ENCODE results near the gene IGSF3. TPM values are rescaled to one million over a fixed set of nuclear protein-coding genes. Genes with fewer than 3 reads are reported as not detected.

Gene IGSF3
- total and polyA plus RNA-seq, 2 of the 13 experiments (the other 11 are each of a cell fraction or from before 2014, with no cell fraction given), result 0.11 to 0.16 TPM

- 0 out of 2 replicates have a peak, but pooled peaks have one; percentile 33 for TF ChIP-seq ZMYM3 (CRISPR knock-in tag; IDR thresholded peaks at IDR 0.05)
- TF ChIP-seq ZNF878 (CRISPR knock-in tag; IDR thresholded peaks at IDR 0.05), result no peak
- TF ChIP-seq ZC3H13 (CRISPR knock-in tag; IDR thresholded peaks at IDR 0.05), result no peak
- TF ChIP-seq, protein P1, sequence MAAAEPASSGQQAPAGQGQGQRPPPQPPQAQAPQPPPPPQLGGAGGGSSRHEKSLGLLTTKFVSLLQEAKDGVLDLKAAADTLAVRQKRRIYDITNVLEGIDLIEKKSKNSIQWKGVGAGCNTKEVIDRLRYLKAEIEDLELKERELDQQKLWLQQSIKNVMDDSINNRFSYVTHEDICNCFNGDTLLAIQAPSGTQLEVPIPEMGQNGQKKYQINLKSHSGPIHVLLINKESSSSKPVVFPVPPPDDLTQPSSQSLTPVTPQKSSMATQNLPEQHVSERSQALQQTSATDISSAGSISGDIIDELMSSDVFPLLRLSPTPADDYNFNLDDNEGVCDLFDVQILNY (CRISPR knock-in tag; conservative IDR thresholded peaks at IDR 0.05), result no peak
- no peak for TF ChIP-seq ZNF383 (CRISPR knock-in tag; IDR thresholded peaks at IDR 0.05; ENCODE audit: borderline replicate concordance)
- TF ChIP-seq MTERF4 (CRISPR knock-in tag; IDR thresholded peaks at IDR 0.05), result no peak
- no peak for TF ChIP-seq ZZZ3 (CRISPR knock-in tag; IDR thresholded peaks at IDR 0.05; ENCODE audit: borderline replicate concordance)
- peak; percentile 60; the same call in 1 of the 2 replicates for TF ChIP-seq YEATS2 (CRISPR knock-in tag; IDR thresholded peaks at IDR 0.05; ENCODE audit: borderline replicate concordance)
- peak; percentile 62 for TF ChIP-seq PAXIP1 (CRISPR knock-in tag; conservative IDR thresholded peaks at IDR 0.05)
- TF ChIP-seq GTF3A (CRISPR knock-in tag; conservative IDR thresholded peaks at IDR 0.05), result no peak
- TF ChIP-seq MYC (CRISPR knock-in tag; IDR thresholded peaks at IDR 0.05; ENCODE audit: borderline replicate concordance), result no peak
- TF ChIP-seq NCOA1 (CRISPR knock-in tag; IDR thresholded peaks at IDR 0.05), result no peak
- no peak for TF ChIP-seq SRSF4 (IDR thresholded peaks at IDR 0.05; ENCODE audit: low read depth, low read length, poor library complexity, severe bottlenecking)
- TF ChIP-seq, protein P2, sequence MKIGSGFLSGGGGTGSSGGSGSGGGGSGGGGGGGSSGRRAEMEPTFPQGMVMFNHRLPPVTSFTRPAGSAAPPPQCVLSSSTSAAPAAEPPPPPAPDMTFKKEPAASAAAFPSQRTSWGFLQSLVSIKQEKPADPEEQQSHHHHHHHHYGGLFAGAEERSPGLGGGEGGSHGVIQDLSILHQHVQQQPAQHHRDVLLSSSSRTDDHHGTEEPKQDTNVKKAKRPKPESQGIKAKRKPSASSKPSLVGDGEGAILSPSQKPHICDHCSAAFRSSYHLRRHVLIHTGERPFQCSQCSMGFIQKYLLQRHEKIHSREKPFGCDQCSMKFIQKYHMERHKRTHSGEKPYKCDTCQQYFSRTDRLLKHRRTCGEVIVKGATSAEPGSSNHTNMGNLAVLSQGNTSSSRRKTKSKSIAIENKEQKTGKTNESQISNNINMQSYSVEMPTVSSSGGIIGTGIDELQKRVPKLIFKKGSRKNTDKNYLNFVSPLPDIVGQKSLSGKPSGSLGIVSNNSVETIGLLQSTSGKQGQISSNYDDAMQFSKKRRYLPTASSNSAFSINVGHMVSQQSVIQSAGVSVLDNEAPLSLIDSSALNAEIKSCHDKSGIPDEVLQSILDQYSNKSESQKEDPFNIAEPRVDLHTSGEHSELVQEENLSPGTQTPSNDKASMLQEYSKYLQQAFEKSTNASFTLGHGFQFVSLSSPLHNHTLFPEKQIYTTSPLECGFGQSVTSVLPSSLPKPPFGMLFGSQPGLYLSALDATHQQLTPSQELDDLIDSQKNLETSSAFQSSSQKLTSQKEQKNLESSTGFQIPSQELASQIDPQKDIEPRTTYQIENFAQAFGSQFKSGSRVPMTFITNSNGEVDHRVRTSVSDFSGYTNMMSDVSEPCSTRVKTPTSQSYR (CRISPR knock-in tag; IDR thresholded peaks at IDR 0.05; ENCODE audit: borderline replicate concordance), result no peak
- TF ChIP-seq MIER2 (CRISPR knock-in tag; IDR thresholded peaks at IDR 0.05), result no peak
- no peak for TF ChIP-seq NFYC (CRISPR knock-in tag; IDR thresholded peaks at IDR 0.05)
- 0 out of 4 replicates have a peak, but pooled peaks of 1 of the 2 experiments have one; percentile 18 for TF ChIP-seq KLF16 (CRISPR knock-in tag; IDR thresholded peaks at IDR 0.05)
- TF ChIP-seq ZNF589 (CRISPR knock-in tag; conservative IDR thresholded peaks at IDR 0.05), result no peak
- TF ChIP-seq GABPA (IDR thresholded peaks at IDR 0.05; ENCODE audit: low read depth, low read length), result no peak
- TF ChIP-seq GABPA (CRISPR knock-in tag; IDR thresholded peaks at IDR 0.05; ENCODE audit: low read depth), result no peak
- TF ChIP-seq ZBTB37 (CRISPR knock-in tag; IDR thresholded peaks at IDR 0.05), result no peak
- TF ChIP-seq KDM3A (CRISPR knock-in tag; IDR thresholded peaks at IDR 0.05; ENCODE audit: low read depth), result no peak
These were observed 129.0 kb downstream of the IGSF3 start (continued) for GRCh38 chr1:116538544-116538943.
